ENCODE data around the gene RIPK3.
"Not testable (repeated sequence)": the region's sequence is repeated elsewhere in the genome, so short reads cannot be mapped to it uniquely, and the experiment has no call there.

The RIPK3 gene

DNA sequence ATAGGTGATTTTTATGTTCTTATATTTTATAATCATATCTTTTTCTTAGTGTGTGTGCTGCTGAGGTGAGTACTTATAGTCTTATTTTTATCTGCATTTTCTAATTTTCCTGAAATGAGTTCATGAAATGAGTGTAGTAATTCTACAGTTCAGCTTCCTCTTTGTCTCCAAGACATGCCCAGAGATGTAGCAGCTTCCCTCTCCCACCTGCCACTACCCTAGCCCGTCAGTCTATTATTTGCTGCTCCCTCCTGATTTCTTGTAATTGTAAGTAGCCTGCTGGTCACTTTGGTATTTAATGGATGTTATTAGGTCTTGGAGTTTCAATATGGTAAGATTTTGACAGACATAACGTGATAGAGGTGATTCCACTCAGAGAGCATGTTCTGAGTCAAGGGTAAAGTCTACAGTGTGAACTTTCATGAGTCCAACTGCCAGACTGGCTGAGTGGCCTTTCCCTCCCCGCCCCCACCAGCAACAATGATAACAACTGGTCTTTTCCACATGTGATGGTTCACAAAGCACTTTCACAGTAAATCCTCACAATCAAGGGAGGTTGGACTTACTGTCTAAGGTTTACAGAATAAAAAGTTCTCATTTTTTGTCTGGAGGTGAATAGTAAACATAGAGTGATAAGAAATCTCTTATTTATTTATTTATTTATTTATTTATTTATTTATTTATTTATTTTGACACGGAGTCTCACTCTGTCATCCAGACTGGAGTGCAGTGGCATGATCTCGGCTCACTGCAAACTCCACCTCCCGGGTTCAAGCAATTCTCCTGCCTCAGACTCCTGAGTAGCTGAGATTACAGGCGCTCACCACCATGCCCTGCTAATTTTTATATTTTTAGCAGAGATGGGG, 4.2 kb upstream of the RIPK3 start:
- DNase-seq (ENCODE audit: low read depth) = no peak

DNA sequence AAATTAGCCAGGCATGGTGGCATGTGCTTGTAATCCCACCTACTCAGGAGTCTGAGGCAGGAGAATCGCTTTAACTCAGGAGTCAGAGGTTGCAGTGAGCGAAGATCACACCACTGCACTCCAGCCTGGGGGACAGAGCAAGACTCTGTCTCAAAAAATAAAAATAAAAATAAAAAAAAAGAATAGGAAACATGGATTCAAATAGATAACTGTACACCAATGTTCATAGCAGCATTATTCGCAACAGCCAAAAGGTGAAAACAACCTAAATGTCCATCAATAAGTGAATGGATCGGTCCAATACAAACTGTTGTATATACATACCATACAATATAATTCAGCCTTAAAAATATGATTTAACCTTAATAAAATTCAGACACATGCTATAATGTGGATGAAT, 3.1 kb upstream of the RIPK3 start:
- DNase-seq (ENCODE audit: low read depth) = no peak

DNA sequence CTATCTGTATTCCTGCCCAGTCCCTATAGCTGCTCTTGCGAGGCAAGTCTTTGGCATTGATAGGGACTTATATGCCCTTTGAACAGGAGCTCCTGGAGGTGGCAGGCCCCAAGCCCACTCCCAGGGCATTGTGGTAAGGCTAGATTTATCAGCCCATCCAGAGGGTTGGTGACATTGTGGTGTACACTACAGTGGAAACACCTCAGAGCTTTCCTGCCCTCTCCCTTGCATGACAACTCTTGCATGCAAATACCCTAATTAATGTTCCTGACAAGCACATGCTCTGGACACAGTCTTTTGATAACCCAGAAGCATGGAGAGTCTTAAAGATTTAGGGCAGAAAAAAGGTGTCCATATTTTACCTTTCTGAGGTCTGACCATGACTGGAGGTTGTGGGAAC, 815 bp upstream of the RIPK3 start:
- no peak for DNase-seq (ENCODE audit: low read depth)

- no peak for DNase-seq (ENCODE audit: low read depth)
These were observed 948 bp downstream of the RIPK3 start for GRCh38 chr14:24338843-24339242.

DNA sequence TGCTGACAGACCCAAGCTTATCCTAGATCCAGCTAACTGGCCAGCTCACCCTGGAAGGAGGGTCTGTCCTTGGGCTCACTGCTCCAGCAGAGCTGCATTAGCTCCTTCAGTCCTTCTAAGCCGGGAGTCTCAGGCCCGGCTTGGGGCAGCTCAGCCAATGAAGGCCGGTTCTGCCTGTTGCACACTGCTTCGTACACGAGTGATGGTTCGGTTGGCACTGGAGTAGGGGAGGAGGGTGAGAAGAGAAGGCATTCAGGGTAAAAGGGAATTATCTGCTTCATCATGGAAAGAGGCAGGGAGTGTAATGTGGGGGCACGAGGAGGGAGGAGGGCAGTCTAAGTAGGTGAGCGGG, 2.0 kb downstream of the RIPK3 start:
- no peak for DNase-seq (ENCODE audit: low read depth)

GRCh38 chr14:24337144-24337823, 2.5 kb downstream of the RIPK3 start:
- no peak for DNase-seq (ENCODE audit: low read depth)

DNA sequence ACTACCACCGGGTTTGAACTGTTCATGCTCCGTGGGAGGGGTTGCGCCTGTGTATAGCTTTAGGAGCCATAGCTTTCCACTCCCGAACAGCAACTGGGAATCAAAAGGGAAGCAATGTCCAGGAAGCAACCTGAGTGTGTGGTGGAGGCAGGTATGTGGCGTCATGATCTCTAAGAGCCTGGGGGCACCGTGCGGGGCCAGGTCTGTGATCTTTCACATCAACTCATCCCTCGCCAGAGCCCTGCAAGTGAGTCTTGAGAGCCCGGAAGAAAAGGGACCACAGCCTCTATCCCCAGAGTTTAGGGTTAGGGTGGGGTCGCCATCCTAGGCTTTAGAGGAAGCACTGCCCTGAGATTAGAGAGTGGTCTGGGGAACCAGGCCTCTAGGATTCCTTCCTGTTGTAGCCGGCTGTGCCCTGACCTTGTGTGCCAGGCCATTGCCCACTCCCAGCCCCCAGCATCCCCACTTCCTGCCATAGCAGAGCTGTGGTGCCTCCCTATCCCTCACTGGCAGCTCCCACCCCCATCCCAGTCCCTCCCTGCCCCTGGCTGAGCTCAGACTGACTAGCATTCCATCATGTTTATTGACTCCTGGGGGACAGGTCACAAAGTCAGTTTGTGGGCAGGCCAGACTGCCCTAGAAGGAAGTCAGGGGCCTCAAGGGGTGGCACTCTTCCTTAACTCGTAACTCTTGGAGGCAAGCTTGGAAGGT, 4.2 kb downstream of the RIPK3 start:
- no peak for DNase-seq (ENCODE audit: low read depth)

DNA sequence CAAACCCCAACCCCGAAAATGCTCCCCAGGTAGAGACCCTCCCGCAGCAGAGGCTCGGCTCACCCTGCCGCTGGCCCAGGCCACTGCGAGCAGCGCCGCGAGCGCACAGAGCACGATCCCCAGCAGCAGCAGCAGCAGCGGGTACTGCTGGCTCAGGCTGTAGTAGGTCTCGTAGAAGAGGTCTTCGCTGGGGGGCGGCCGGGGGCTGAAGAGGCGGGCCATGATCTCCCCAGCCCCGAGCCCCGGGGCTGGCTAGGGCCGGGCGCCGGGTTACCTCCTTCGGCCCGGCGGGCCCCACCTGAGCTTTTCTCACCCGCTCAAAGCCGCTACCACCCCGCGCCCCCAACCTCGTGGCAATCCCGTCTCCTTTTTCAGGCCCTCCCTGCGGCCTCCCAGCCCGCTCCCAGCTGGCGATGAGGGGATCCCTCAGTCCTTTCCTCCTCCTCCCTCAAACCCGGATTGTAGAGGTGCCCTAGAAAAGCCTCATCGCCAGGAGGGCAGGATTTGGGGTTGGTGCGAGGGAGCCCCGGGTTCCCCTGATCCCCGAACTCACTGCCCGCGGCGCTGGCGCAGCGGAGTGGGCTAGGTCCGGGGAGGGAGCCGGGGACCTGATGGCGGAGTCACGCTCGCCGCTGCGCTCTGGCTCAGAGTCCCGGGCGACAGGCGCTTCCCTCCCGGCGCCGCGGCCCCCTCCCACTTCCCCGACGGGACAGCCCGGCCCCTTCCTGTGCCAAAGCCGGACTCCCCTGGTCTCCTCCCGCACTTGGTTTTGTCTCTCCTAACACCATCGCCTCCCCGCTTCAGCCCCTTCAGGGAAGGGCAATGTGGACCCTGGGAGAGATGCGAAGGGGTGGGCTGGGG, 5.1 kb downstream of the RIPK3 start, which contains the start of gene ADCY4:
TSS of gene ADCY4 (minus strand) at position 641 of the 861 bp plus-strand sequence. CDS start at position 222, 419 bp downstream.
- no peak for DNase-seq (ENCODE audit: low read depth)

GRCh38 chr14:24332268-24332993, 7.4 kb downstream of the RIPK3 start:
- DNase-seq (ENCODE audit: low read depth) = no peak

DNA sequence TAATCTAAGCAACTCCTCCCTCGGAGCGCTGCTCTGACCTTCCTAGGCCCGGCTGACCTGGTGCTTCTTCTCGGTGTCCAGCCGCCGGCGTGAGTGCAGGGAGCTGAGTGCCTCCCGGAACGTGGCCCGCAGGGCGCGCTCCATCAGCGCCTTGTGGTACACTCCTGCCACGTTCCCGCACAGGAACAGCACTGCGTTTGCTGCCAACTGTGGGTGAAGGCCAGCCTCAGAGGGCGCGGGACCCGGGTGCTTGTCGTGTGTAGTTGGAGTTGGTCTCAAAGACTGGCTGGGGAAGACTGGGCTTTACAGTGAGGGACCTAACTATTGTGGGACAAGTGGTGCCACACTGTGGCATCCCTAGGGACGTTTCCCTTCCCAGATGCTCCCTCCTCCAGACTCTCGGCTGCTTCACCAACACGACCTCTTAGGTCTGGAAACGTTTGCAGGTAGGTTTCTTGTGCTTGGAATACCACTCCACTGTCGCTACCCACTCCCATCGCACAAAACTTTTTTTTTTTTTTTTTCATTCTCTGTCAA, 8.0 kb downstream of the RIPK3 start:
- DNase-seq (ENCODE audit: low read depth) = no peak

GRCh38 chr14:24330973-24331674, 8.7 kb downstream of the RIPK3 start:
- no peak for DNase-seq (ENCODE audit: low read depth)

DNA sequence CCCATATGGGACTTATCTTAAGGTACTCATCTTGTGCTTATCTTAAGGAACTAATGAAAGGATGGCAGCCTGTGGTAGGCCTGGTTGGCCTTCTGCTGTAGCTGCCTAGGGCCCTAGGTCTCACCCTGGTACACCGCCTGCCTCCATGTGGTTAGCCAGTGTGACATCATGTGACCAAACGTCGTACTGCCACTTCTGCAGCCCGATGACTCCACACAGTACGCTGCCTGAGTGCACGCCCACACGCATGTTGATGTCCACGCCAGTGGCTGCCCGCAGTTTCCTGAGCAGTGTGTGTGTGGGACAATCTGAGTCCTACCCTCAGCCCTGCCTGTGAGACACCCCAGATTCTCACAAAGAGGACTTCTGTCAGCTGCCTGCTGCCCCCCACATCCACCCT, 10.1 kb downstream of the RIPK3 start:
- no peak for DNase-seq (ENCODE audit: low read depth)

GRCh38 chr14:24329073-24329663, 10.6 kb downstream of the RIPK3 start:
- DNase-seq (ENCODE audit: low read depth) = no peak

- DNase-seq (ENCODE audit: low read depth) = not testable (repeated sequence)
These were observed 11.9 kb downstream of the RIPK3 start for GRCh38 chr14:24327914-24328313.

GRCh38 chr14:24327303-24327702, 12.5 kb downstream of the RIPK3 start:
- DNase-seq (ENCODE audit: low read depth) = no peak

GRCh38 chr14:24325963-24326362, 13.8 kb downstream of the RIPK3 start:
- DNase-seq (ENCODE audit: low read depth) = no peak

GRCh38 chr14:24325041-24325530, 14.7 kb downstream of the RIPK3 start:
- DNase-seq (ENCODE audit: low read depth) = no peak

GRCh38 chr14:24324024-24324423, 15.8 kb downstream of the RIPK3 start:
- DNase-seq (ENCODE audit: low read depth) = no peak

GRCh38 chr14:24323341-24323740, 16.4 kb downstream of the RIPK3 start:
- no peak for DNase-seq (ENCODE audit: low read depth)

GRCh38 chr14:24322672-24323071, 17.1 kb downstream of the RIPK3 start:
- no peak for DNase-seq (ENCODE audit: low read depth)
